WERI-Rb-1 (cell line): ENCODE measurements around the gene MLH1.
"Not testable (repeated sequence)": the region's sequence is repeated elsewhere in the genome, so short reads cannot be mapped to it uniquely, and the experiment has no call there.

Source experiments
- DNase-seq: peaks from one replicate; pipeline ENCODE4 v3.0.0-alpha.2; 2020
- H3K27ac ChIP-seq: fragments of 250-450 bp; sonication (Bioruptor Pico); 2 replicates; pipeline ENCODE4 v1.5.1; 2020; ENCODE audit warnings: mild to moderate bottlenecking, moderate library complexity
- H3K27me3 ChIP-seq: fragments of 250-450 bp; sonication (Bioruptor Pico); 2 replicates; pipeline ENCODE4 v1.5.1; 2021; ENCODE audit warnings: mild to moderate bottlenecking, low read depth, moderate library complexity; ENCODE audit not compliant: insufficient read depth, severe bottlenecking
- H3K36me3 ChIP-seq: fragments of 250-450 bp; sonication (Bioruptor Pico); 2 replicates; pipeline ENCODE4 v1.5.1; 2020; ENCODE audit warnings: mild to moderate bottlenecking, moderate library complexity
- H3K4me3 ChIP-seq: 2 replicates; pipeline ENCODE4 v1.5.1; 2011; ENCODE audit warnings: low read depth, mild to moderate bottlenecking, control low read depth, low read length
- H3K9me3 ChIP-seq: fragments of 250-450 bp; sonication (Bioruptor Pico); 2 replicates; pipeline ENCODE4 v1.5.1; 2021; ENCODE audit warnings: mild to moderate bottlenecking, moderate library complexity; ENCODE audit not compliant: severe bottlenecking
- CTCF ChIP-seq: IDR thresholded peaks from 2 replicates; pipeline ENCODE4 v1.5.1; 2011; ENCODE audit warnings: low read depth, mild to moderate bottlenecking, control low read depth, inconsistent platforms, low read length

Gene MLH1

DNA sequence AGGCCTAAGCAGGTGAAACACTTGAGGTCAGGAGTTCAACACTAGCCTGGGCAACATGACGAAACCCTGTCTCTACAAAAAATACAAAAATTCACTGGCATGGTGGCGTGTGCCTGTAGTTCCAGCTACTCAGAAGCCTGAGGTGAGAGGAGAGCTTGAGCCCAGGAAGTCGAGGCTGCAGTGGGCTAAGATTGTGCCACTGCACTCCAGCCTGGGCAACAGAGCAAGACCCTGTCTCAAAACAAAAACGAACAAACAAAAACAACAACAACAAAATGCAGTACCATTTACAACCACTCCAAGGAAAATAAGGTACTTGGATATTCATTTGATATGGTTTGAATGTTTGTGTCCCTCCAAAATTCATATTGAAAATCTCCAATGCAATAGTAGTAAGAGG is 32.8 kb upstream of the MLH1 start:
- Histone ChIP-seq H3K9me3 (no peaks in the 10 kb centered on the region), H3K4me3 (no peak overlapping the region), H3K36me3 (no peaks in the 10 kb centered on the region), H3K27ac (no peak overlapping the region), H3K27me3 (no peaks in the 10 kb centered on the region)
- DNase-seq, result no peak
- no peak for TF ChIP-seq CTCF

DNA sequence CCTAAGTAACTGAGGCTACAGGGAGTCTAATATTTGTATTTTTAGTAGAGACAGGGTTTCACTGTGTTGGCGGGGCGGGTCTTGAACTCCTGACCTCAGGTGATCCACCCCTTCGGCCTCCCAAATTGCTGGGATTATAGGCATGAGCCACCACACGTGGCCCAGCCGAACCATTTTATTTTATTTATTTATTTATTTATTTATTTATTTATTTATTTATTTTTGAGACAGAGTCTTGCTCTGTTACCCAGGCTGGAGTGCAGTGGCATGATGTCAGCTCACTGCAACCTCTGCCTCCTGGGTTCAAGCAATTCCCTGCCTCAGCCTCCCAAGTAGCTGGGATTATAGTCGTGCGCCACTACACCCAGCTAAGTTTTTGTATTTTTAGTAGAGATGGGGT is 30.3 kb upstream of the MLH1 start:
- DNase-seq, H3K9me3 ChIP-seq, H3K27me3 ChIP-seq: not testable (repeated sequence)

DNA sequence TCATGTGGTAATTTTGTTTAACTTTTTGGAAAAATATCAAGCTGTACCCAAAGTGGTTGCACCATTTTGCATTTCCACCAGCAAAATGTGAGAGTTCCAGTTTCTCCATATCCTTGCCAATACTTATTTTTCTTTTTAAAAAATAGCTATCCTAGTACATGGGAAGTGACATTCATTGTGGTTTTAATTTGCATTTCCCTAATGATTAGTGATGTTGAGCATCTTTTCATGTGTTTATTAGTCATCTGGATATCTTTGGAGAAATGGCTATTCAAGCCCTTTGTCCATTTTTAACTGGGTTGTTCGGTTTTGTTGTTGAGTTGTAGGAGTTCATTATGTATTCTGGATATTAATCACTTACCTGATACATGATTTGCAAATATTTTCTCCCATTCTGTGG is 29.0 kb upstream of the MLH1 start:
- H3K9me3 ChIP-seq, result no peaks in the 10 kb centered on the region
- H3K4me3 ChIP-seq, result no peak overlapping the region
- TF ChIP-seq CTCF, result no peak
- DNase-seq, result no peak
- H3K36me3 ChIP-seq, result no peaks in the 10 kb centered on the region
- no peak overlapping the region for H3K27ac ChIP-seq
- no peaks in the 10 kb centered on the region for H3K27me3 ChIP-seq

More for the DNA sequence above, 30.3 kb upstream of the MLH1 start:
- H3K36me3 ChIP-seq, H3K4me3 ChIP-seq, H3K27ac ChIP-seq: not testable (repeated sequence)

GRCh38 chr3:36964817-36965216 is 28.5 kb upstream of the MLH1 start:
- TF ChIP-seq CTCF, result no peak
- Histone ChIP-seq H3K27ac (no peak overlapping the region), H3K4me3 (no peak overlapping the region), H3K27me3 (no peaks in the 10 kb centered on the region), H3K9me3 (no peaks in the 10 kb centered on the region), H3K36me3 (no peaks in the 10 kb centered on the region)
- DNase-seq, result no peak

- TF ChIP-seq CTCF, result no peak
- H3K9me3 ChIP-seq, result no peaks in the 10 kb centered on the region
- no peaks in the 10 kb centered on the region for H3K27me3 ChIP-seq
- no peaks in the 10 kb centered on the region for H3K36me3 ChIP-seq
- no peak overlapping the region for H3K4me3 ChIP-seq
- H3K27ac ChIP-seq, result no peak overlapping the region
- DNase-seq, result no peak
Observed at GRCh38 chr3:36965440-36965839, 27.9 kb upstream of the MLH1 start.

DNA sequence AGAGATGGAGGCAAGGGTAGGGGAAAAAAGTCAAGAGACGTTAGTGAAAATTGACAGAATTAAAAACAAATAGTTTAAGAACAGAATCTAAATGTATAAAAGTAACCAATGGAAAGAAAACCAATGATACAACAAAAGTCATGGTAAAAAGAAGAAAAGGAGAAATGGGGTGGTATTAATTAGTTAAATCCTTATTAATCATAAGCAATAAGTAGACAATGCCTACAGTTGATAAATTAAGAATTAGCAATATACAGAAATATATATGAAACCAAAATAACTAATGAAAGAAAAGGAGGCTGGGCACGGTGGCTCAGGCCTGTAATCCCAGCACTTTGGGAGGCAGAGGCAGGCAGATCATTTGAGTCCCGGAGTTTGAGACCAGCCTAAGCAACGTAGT is 24.2 kb upstream of the MLH1 start:
- no peaks in the 10 kb centered on the region for H3K9me3 ChIP-seq
- TF ChIP-seq CTCF, result no peak
- no peak for DNase-seq

More for the DNA sequence above, 24.2 kb upstream of the MLH1 start:
- H3K36me3 ChIP-seq, result no peaks in the 10 kb centered on the region
- no peak overlapping the region for H3K4me3 ChIP-seq
- no peak overlapping the region for H3K27ac ChIP-seq
- no peaks in the 10 kb centered on the region for H3K27me3 ChIP-seq
